GM12878 (cell line): ENCODE data around the gene MTMR3. TPM values are rescaled to one million over a fixed set of nuclear protein-coding genes. Genes with fewer than 3 reads are reported as not detected.
"Not testable (repeated sequence)": the region's sequence is repeated elsewhere in the genome, so short reads cannot be mapped to it uniquely, and the experiment has no call there.

Experiments used
- ATAC-seq: fragments of 200-7000 bp; cut with Tn5 transposase; 3 replicates; pipeline ENCODE4 v1.9.1; 2020; ENCODE audit warnings: mild to moderate bottlenecking, moderate library complexity
- BruUV-seq: library from RNA; stranded (reverse); fragments of 400-500 nt; replicated peaks from 2 replicates; lab custom pipeline; 2021; lab: Mats Ljungman, UMichigan
- CTCF ChIA-PET: fragments of 300-600 bp; sonication (Branson Sonifier 250); formaldehyde crosslinking; extraction: SDS; loops from one replicate; lab custom pipeline; 2021; ENCODE audit warnings: inconsistent platforms; lab: Yijun Ruan, JAX
- POLR2A ChIA-PET: fragments of 350-600 bp; formaldehyde crosslinking; extraction: SDS; loops from one replicate; lab custom pipeline; 2021; ENCODE audit warnings: inconsistent platforms; lab: Charles Lee
- RAD21 ChIA-PET: fragments of 300-600 bp; sonication (Branson Sonifier 250); formaldehyde crosslinking; loops from one replicate; lab custom pipeline; 2023; ENCODE audit warnings: antibody characterized with exemption; ENCODE audit not compliant: unreplicated experiment; lab: Charles Lee
- SMC1A ChIA-PET: fragments of 300-600 bp; sonication (Branson Sonifier 250); formaldehyde crosslinking; loops from one replicate; lab custom pipeline; 2023; ENCODE audit not compliant: unreplicated experiment, uncharacterized antibody; lab: Charles Lee
- DNase-seq: peaks from one replicate; pipeline ENCODE4 v3.0.0-alpha.2; 2011; ENCODE audit warnings: low read depth, low spot score
- FAIRE-seq: peaks from 3 replicates; lab custom pipeline; 2011; peaks lifted over from hg19 to GRCh38; lab: Jason Lieb, UNC
- H2AFZ ChIP-seq: 2 replicates; pipeline ENCODE4 v1.6.0; 2011; ENCODE audit warnings: low read depth, low read length, control low read depth; ENCODE audit not compliant: control insufficient read depth
- H3K27ac ChIP-seq: 2 replicates; pipeline ENCODE4 v1.5.1; 2011; ENCODE audit warnings: control low read depth; ENCODE audit not compliant: control insufficient read depth, insufficient read depth
- H3K27me3 ChIP-seq, 2 experiments: replicated peaks in 1 of 2; 2 replicates each; pipeline versions ENCODE4 v1.6.0 to v1.6.1; 2011; ENCODE audit warnings: low read length in 1 of 2; ENCODE audit not compliant: control insufficient read depth in 2 of 2, insufficient read depth in 2 of 2
- H3K36me3 ChIP-seq, 2 experiments: 2 replicates each; pipeline ENCODE4 v1.5.1; 2011; ENCODE audit warnings: low read length in 1 of 2; ENCODE audit not compliant: control insufficient read depth in 2 of 2, insufficient read depth in 2 of 2
- H3K4me1 ChIP-seq: 2 replicates; pipeline ENCODE4 v1.6.1; 2011; ENCODE audit warnings: mild to moderate bottlenecking, low read length, moderate library complexity, mixed read lengths; ENCODE audit not compliant: control insufficient read depth, insufficient read depth
- H3K4me2 ChIP-seq: 2 replicates; pipeline ENCODE4 v1.6.0; 2011; ENCODE audit warnings: control low read depth; ENCODE audit not compliant: control insufficient read depth, insufficient read depth
- H3K4me3 ChIP-seq: fragments of 200-600 bp; sonication (generic); 2 replicates; pipeline ENCODE4 v1.5.1; 2016
- H3K79me2 ChIP-seq: 2 replicates; pipeline ENCODE4 v1.6.0; 2011; ENCODE audit warnings: low read length; ENCODE audit not compliant: control insufficient read depth, insufficient read depth
- H3K9ac ChIP-seq: 2 replicates; pipeline ENCODE4 v1.8.0; 2011; ENCODE audit warnings: low read length, control low read depth, mixed read lengths; ENCODE audit not compliant: control insufficient read depth, insufficient read depth
- H3K9me3 ChIP-seq: replicated peaks from 3 replicates; pipeline ENCODE4 v1.5.1; 2011; ENCODE audit warnings: mild to moderate bottlenecking, low read length; ENCODE audit not compliant: control insufficient read depth, insufficient read depth
- H4K20me1 ChIP-seq: 2 replicates; pipeline ENCODE4 v1.6.0; 2011; ENCODE audit not compliant: control insufficient read depth, insufficient read depth
- ATF7 ChIP-seq: fragments of 450-650 bp; IDR thresholded peaks from 2 replicates; pipeline ENCODE4 v1.6.1; 2016; ENCODE audit warnings: low read depth, mild to moderate bottlenecking
- CREM ChIP-seq: IDR thresholded peaks from 2 replicates; pipeline ENCODE4 v1.6.1; 2014; ENCODE audit warnings: antibody characterized with exemption, low read depth
- MEF2A ChIP-seq: IDR thresholded peaks from 2 replicates; pipeline ENCODE4 v1.6.1; 2011; ENCODE audit warnings: low read depth, mild to moderate bottlenecking, low read length, moderate library complexity; ENCODE audit not compliant: insufficient read depth
- MTA2 ChIP-seq: fragments of 450-650 bp; IDR thresholded peaks from 2 replicates; pipeline ENCODE4 v1.6.1; 2016; ENCODE audit warnings: low read depth, mild to moderate bottlenecking, moderate library complexity
- SIX5 ChIP-seq: IDR thresholded peaks from 2 replicates; pipeline ENCODE4 v1.6.1; 2011; ENCODE audit warnings: mild to moderate bottlenecking, low read depth, low read length, moderate library complexity; ENCODE audit not compliant: severe bottlenecking
- SP1 ChIP-seq: IDR thresholded peaks from one replicate; pipeline ENCODE4 v1.6.1; 2011; ENCODE audit warnings: low read depth, low read length
- TCF12 ChIP-seq: IDR thresholded peaks from 2 replicates; pipeline ENCODE4 v1.6.1; 2011; ENCODE audit warnings: low read depth, mild to moderate bottlenecking, low read length
- WGBS: methylation state at CpG from one replicate; pipeline ENCODE4 v1.1.6; 2016; ENCODE audit warnings: low lambda C conversion rate; ENCODE audit not compliant: insufficient replicate concordance, insufficient coverage; ENCODE audit errors: missing lambda C conversion rate; 5-methylcytosine and 5-hydroxymethylcytosine counted together
- in situ Hi-C: fragments of 300-500 bp; cut with MboI; formaldehyde crosslinking; loops from 9 replicates; pipeline ENCODE4 v1.14.3; 2018; ENCODE audit warnings: mixed read lengths
- intact Hi-C: fragments of 100-400 bp; cut with micrococcal nuclease; formaldehyde crosslinking; loops from one replicate; pipeline ENCODE4 v1.14.2; 2022; ENCODE audit not compliant: unreplicated experiment
- polyA plus RNA-seq, 11 experiments: library from polyadenylated mRNA; depleted of rRNA in 4 of 11; unstranded in 6 of 11; stranded (reverse) in 5 of 11; fragments of >200 nt; fragmentation: Nextera tagmentation in 4 of 11; fragmentation: Illumina TruSeq in 1 of 11; extraction: Ambion mirVana in 4 of 11; extraction: Trizol in 1 of 11; gene quantifications; 1 replicate in 1 of 11; 2 replicates in 10 of 11; pipeline versions ENCODE4 v1.2.1 to v1.2.3, GENCODE V29; 2011 to 2016; ENCODE audit warnings: inconsistent platforms in 2 of 11, missing spikeins in 2 of 11, low read depth in 1 of 11
- total RNA-seq, 4 experiments: library from RNA; depleted of rRNA in 3 of 4; stranded (reverse); fragments of >200 nt in 3 of 4; fragmentation: Illumina TruSeq in 1 of 4; extraction: Trizol in 1 of 4; gene quantifications; 2 replicates each; pipeline versions ENCODE4 v1.2.1 to v1.2.3, GENCODE V29; 2013 to 2021
- TF ChIP-seq, protein P1 (sequence below): fragments of 450-650 bp; IDR thresholded peaks from 2 replicates; pipeline ENCODE4 v1.6.1; 2016; ENCODE audit warnings: mild to moderate bottlenecking, moderate library complexity, borderline replicate concordance

Gene MTMR3
- total and polyA plus RNA-seq, 10 of the 15 experiments (the other 5 are each of a cell fraction or from before 2014, with no cell fraction given): 1.4 to 23.7 (median 10.6) TPM

DNA sequence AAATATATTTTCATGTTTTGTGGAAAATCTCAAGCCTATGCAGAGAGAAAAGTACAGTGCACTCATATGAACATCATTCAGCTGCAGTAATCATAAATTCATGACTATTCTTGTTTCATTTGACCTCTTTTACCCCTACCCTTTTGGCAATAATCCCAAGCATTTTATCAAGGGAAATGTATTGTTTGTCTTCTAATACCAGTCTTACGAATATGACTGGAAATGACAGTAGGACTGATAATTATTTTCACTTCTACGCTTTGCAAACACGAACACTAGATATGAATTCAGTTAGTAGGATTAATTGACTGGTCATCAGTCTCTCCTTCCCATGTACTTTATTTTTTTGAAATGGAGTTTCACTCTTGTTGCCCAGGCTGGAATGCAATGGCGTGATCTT lies 90.3 kb downstream of the MTMR3 start:
- RAD21 ChIA-PET: no interaction called here
- Histone ChIP-seq H3K79me2 (no peaks in the 10 kb centered on the region), H3K4me2 (no peak overlapping the region), H4K20me1 (no peaks in the 10 kb centered on the region), H3K4me1 (no peaks in the 10 kb centered on the region), H3K4me3 (no peak overlapping the region), H3K27me3 (no peaks in the 10 kb centered on the region), H3K9ac (no peak overlapping the region), H3K9me3 (no peaks in the 10 kb centered on the region), H2AFZ (no peak overlapping the region), H3K27ac (no peak overlapping the region), H3K36me3 (no peaks in the 10 kb centered on the region)
- CTCF ChIA-PET: interaction anchor here (0.6 kb wide), 1 partner anchor 74 kb away, joined by 3 read pairs; no protein-coding TSS in a partner anchor
- intact Hi-C loops: no loop called here
- SMC1A ChIA-PET: no interaction called here
- in situ Hi-C loops: no loop called here
- TF ChIP-seq MEF2A: no peak
- no peak for TF ChIP-seq ATF7
- TF ChIP-seq SIX5: no peak
- TF ChIP-seq MTA2: no peak
- no peak for TF ChIP-seq CREM
- no peak for TF ChIP-seq TCF12
- TF ChIP-seq SP1: no peak
- TF ChIP-seq, protein P1, sequence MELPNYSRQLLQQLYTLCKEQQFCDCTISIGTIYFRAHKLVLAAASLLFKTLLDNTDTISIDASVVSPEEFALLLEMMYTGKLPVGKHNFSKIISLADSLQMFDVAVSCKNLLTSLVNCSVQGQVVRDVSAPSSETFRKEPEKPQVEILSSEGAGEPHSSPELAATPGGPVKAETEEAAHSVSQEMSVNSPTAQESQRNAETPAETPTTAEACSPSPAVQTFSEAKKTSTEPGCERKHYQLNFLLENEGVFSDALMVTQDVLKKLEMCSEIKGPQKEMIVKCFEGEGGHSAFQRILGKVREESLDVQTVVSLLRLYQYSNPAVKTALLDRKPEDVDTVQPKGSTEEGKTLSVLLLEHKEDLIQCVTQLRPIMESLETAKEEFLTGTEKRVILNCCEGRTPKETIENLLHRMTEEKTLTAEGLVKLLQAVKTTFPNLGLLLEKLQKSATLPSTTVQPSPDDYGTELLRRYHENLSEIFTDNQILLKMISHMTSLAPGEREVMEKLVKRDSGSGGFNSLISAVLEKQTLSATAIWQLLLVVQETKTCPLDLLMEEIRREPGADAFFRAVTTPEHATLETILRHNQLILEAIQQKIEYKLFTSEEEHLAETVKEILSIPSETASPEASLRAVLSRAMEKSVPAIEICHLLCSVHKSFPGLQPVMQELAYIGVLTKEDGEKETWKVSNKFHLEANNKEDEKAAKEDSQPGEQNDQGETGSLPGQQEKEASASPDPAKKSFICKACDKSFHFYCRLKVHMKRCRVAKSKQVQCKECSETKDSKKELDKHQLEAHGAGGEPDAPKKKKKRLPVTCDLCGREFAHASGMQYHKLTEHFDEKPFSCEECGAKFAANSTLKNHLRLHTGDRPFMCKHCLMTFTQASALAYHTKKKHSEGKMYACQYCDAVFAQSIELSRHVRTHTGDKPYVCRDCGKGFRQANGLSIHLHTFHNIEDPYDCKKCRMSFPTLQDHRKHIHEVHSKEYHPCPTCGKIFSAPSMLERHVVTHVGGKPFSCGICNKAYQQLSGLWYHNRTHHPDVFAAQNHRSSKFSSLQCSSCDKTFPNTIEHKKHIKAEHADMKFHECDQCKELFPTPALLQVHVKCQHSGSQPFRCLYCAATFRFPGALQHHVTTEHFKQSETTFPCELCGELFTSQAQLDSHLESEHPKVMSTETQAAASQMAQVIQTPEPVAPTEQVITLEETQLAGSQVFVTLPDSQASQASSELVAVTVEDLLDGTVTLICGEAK: no peak
- no peak for FAIRE-seq
- no peak for DNase-seq
- ATAC-seq: no peak
- BruUV-seq: no TSS peak
- POLR2A ChIA-PET: no interaction called here
- 98% methylated on average over 4 of the region's 4 CpGs for WGBS

DNA sequence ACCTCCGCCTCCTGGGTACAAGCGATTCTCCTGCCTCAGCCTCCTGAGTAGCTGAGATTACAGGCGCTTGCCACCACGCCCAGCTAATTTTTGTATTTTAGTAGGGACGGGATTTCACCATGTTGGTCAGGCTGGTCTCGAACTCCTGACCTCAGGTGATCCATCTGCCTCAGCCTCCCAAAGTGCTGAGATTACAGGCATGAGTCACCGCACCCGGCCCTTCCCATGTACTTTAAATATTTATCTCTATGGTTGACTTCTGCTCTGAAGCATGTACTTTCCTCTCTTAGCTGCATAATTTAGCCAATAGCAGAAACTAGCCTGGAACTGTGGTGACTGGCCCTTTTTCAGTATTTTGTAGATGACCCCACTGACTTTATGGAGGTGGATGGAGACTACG lies 90.7 kb downstream of the MTMR3 start:
- H3K9ac ChIP-seq, H3K4me2 ChIP-seq, H3K79me2 ChIP-seq, H3K9me3 ChIP-seq, SMC1A ChIA-PET, ATAC-seq, BruUV-seq, RAD21 ChIA-PET, H3K27ac ChIP-seq, DNase-seq, H4K20me1 ChIP-seq, H3K36me3 ChIP-seq, intact Hi-C loops, POLR2A ChIA-PET, H3K4me3 ChIP-seq, H3K27me3 ChIP-seq, in situ Hi-C loops, H2AFZ ChIP-seq, FAIRE-seq, H3K4me1 ChIP-seq: not testable (repeated sequence)
- CTCF ChIA-PET: interaction anchor here (0.6 kb wide), 1 partner anchor 73 kb away, joined by 3 read pairs; no protein-coding TSS in a partner anchor
- WGBS: 93% methylated on average over 9 of the region's 9 CpGs
